Mononuclear cell (primary cell): ENCODE measurements around the gene ERI2. TPM values are rescaled to one million over a fixed set of nuclear protein-coding genes. Genes with fewer than 3 reads are reported as not detected.
"Not testable (repeated sequence)": the region's sequence is repeated elsewhere in the genome, so short reads cannot be mapped to it uniquely, and the experiment has no call there.

ENCODE experiments used
- H3K27me3 ChIP-seq: 2 replicates; pipeline ENCODE4 v1.6.0; 2011; ENCODE audit warnings: low read length, control low read depth; ENCODE audit not compliant: insufficient read depth
- H3K4me1 ChIP-seq: 2 replicates; pipeline ENCODE4 v1.5.1; 2011; ENCODE audit warnings: mild to moderate bottlenecking, low read length, control low read depth; ENCODE audit not compliant: insufficient read depth
- H3K4me3 ChIP-seq: 2 replicates; pipeline ENCODE4 v1.5.1; 2011; ENCODE audit warnings: mild to moderate bottlenecking, low read length, moderate library complexity
- H3K9me3 ChIP-seq: 2 replicates; pipeline ENCODE4 v1.5.1; 2011; ENCODE audit warnings: low read depth, mild to moderate bottlenecking, control low read depth, low read length
- total RNA-seq: library from RNA; depleted of rRNA; stranded (reverse); fragments of >200 nt; gene quantifications from one replicate; pipeline ENCODE4 v1.2.3, GENCODE V29; 2012

The ERI2 gene
- total RNA-seq, 1 donor, result 0.84 TPM

- no peaks in the 10 kb centered on the region for H3K9me3 ChIP-seq
- H3K27me3 ChIP-seq, result no peaks in the 10 kb centered on the region
- no peaks in the 10 kb centered on the region for H3K4me1 ChIP-seq
- no peak overlapping the region for H3K4me3 ChIP-seq
These were observed 7.9 kb downstream of the ERI2 start for GRCh38 chr16:20798364-20798763.

- Histone ChIP-seq H3K4me1 (no peaks in the 10 kb centered on the region), H3K4me3 (no peak overlapping the region), H3K27me3 (no peaks in the 10 kb centered on the region), H3K9me3 (no peaks in the 10 kb centered on the region)
These were observed 14.2 kb downstream of the ERI2 start for GRCh38 chr16:20791923-20792612.

GRCh38 chr16:20789130-20789529 lies 17.1 kb downstream of the ERI2 start:
- no peak overlapping the region for H3K4me3 ChIP-seq
- H3K4me1 ChIP-seq, result no peaks in the 10 kb centered on the region
- no peaks in the 10 kb centered on the region for H3K27me3 ChIP-seq
- no peaks in the 10 kb centered on the region for H3K9me3 ChIP-seq

GRCh38 chr16:20784204-20784603 lies 22.1 kb downstream of the ERI2 start:
- H3K4me3 ChIP-seq, result no peak overlapping the region
- no peaks in the 10 kb centered on the region for H3K27me3 ChIP-seq
- peaks cover 7% of the 10 kb centered on the region for H3K4me1 ChIP-seq
- no peaks in the 10 kb centered on the region for H3K9me3 ChIP-seq

- no peaks in the 10 kb centered on the region for H3K9me3 ChIP-seq
- H3K4me3 ChIP-seq, result no peak overlapping the region
- H3K27me3 ChIP-seq, result no peaks in the 10 kb centered on the region
- H3K4me1 ChIP-seq, result peaks cover 7% of the 10 kb centered on the region
These were observed 23.8 kb downstream of the ERI2 start for GRCh38 chr16:20782470-20782869.

GRCh38 chr16:20781697-20782096 lies 24.6 kb downstream of the ERI2 start:
- Histone ChIP-seq H3K4me1 (peaks cover 7% of the 10 kb centered on the region), H3K9me3 (no peaks in the 10 kb centered on the region), H3K4me3 (no peak overlapping the region), H3K27me3 (no peaks in the 10 kb centered on the region)

- Histone ChIP-seq H3K9me3 (no peaks in the 10 kb centered on the region), H3K4me1 (no peaks in the 10 kb centered on the region), H3K4me3 (no peak overlapping the region), H3K27me3 (no peaks in the 10 kb centered on the region)
These were observed 31.4 kb downstream of the ERI2 start for GRCh38 chr16:20774703-20775362.

- no peaks in the 10 kb centered on the region for H3K9me3 ChIP-seq
- H3K27me3 ChIP-seq, result no peaks in the 10 kb centered on the region
- H3K4me1 ChIP-seq, result no peaks in the 10 kb centered on the region
- H3K4me3 ChIP-seq, result no peak overlapping the region
These were observed 32.6 kb downstream of the ERI2 start for GRCh38 chr16:20773679-20774078.

GRCh38 chr16:20768818-20769217 lies 37.5 kb downstream of the ERI2 start:
- Histone ChIP-seq H3K9me3 (no peaks in the 10 kb centered on the region), H3K4me1 (peaks cover 8% of the 10 kb centered on the region), H3K27me3 (no peaks in the 10 kb centered on the region), H3K4me3 (no peak overlapping the region)

- Histone ChIP-seq H3K27me3 (no peaks in the 10 kb centered on the region), H3K4me3 (no peak overlapping the region), H3K4me1 (peaks cover 12% of the 10 kb centered on the region), H3K9me3 (no peaks in the 10 kb centered on the region)
These were observed 38.2 kb downstream of the ERI2 start for GRCh38 chr16:20768121-20768520.

GRCh38 chr16:20767577-20767976 lies 38.7 kb downstream of the ERI2 start:
- no peaks in the 10 kb centered on the region for H3K9me3 ChIP-seq
- H3K4me1 ChIP-seq, result peaks cover 13% of the 10 kb centered on the region
- no peak overlapping the region for H3K4me3 ChIP-seq
- H3K27me3 ChIP-seq, result no peaks in the 10 kb centered on the region

- Histone ChIP-seq H3K4me1 (peaks cover 13% of the 10 kb centered on the region), H3K27me3 (no peaks in the 10 kb centered on the region), H3K9me3 (no peaks in the 10 kb centered on the region), H3K4me3 (no peak overlapping the region)
These were observed 40.0 kb downstream of the ERI2 start for GRCh38 chr16:20766294-20766693.

- H3K4me3 ChIP-seq, result no peak overlapping the region
- H3K9me3 ChIP-seq, result no peaks in the 10 kb centered on the region
- no peaks in the 10 kb centered on the region for H3K27me3 ChIP-seq
- H3K4me1 ChIP-seq, result peaks cover 13% of the 10 kb centered on the region
These were observed 40.5 kb downstream of the ERI2 start for GRCh38 chr16:20765732-20766131.

- peaks cover 13% of the 10 kb centered on the region for H3K4me1 ChIP-seq
- not testable (repeated sequence) for H3K27me3 ChIP-seq, H3K4me3 ChIP-seq
These were observed 41.8 kb downstream of the ERI2 start for GRCh38 chr16:20764448-20764847.

GRCh38 chr16:20763461-20764232 lies 42.6 kb downstream of the ERI2 start, which contains the start of gene ACSM3:
Gene ACSM3 (plus strand): TSS chr16:20764014. CDS start chr16:20770035, 6,021 bp downstream.
- H3K9me3 ChIP-seq, result no peaks in the 10 kb centered on the region
- peak within 1 kb of the TSS; percentile 47 for H3K4me3 ChIP-seq
- peaks cover 13% of the 10 kb centered on the region for H3K4me1 ChIP-seq
- no peaks in the 10 kb centered on the region for H3K27me3 ChIP-seq

More at GRCh38 chr16:20764448-20764847, 41.8 kb downstream of the ERI2 start:
- H3K9me3 ChIP-seq, result not testable (repeated sequence)
